GM12864 (cell line): ENCODE data around the gene ZFP14.

Experiments
- DNase-seq: peaks from one replicate; pipeline ENCODE4 v3.0.0-alpha.2; 2011; ENCODE audit warnings: low read depth
- H3K4me3 ChIP-seq: 2 replicates; pipeline ENCODE4 v1.5.1; 2011; ENCODE audit warnings: mild to moderate bottlenecking, low read depth, low read length, control low read depth
- TF ChIP-seq, protein P1 (sequence below): IDR thresholded peaks from 2 replicates; pipeline ENCODE4 v1.5.1; 2011; ENCODE audit warnings: low read depth, mild to moderate bottlenecking, moderate library complexity, low read length, control low read depth, inconsistent platforms; ENCODE audit errors: missing control alignments

ZFP14 gene

DNA sequence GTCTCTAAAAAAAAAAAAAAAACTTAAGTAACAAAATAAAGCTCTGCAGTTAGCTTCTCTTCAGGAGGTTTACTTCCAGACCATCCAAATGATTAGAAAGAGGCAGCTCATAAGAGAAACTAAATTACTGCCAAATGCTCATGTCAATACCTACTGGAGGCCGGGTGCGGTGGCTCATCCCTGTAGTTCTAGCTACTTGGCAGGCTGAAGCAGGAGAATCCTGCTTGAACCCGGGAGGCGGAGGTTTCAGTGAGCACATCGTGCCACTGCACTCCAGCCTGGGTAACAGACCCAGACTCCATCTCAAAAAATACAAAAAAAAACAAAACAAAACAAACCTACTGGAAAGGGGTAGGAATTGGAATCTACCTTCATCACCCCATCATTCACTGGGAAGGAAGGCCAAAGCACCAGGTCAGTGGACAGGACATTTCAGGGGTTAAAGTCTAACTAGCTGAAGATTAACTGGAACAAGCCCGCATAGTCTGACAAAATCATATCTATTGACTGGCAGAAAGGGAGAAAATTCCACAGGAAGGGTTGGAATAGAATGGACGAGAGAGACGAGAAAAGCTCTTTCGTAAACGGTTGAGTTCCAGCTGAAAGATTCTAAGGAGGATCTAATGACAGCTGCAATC lies 1.3 kb downstream of the ZFP14 start:
- peak overlapping the region; percentile 69; the same call in 1 of the 2 replicates for H3K4me3 ChIP-seq
- no peak for DNase-seq
- TF ChIP-seq, protein P1, sequence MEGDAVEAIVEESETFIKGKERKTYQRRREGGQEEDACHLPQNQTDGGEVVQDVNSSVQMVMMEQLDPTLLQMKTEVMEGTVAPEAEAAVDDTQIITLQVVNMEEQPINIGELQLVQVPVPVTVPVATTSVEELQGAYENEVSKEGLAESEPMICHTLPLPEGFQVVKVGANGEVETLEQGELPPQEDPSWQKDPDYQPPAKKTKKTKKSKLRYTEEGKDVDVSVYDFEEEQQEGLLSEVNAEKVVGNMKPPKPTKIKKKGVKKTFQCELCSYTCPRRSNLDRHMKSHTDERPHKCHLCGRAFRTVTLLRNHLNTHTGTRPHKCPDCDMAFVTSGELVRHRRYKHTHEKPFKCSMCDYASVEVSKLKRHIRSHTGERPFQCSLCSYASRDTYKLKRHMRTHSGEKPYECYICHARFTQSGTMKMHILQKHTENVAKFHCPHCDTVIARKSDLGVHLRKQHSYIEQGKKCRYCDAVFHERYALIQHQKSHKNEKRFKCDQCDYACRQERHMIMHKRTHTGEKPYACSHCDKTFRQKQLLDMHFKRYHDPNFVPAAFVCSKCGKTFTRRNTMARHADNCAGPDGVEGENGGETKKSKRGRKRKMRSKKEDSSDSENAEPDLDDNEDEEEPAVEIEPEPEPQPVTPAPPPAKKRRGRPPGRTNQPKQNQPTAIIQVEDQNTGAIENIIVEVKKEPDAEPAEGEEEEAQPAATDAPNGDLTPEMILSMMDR, result no peak

DNA sequence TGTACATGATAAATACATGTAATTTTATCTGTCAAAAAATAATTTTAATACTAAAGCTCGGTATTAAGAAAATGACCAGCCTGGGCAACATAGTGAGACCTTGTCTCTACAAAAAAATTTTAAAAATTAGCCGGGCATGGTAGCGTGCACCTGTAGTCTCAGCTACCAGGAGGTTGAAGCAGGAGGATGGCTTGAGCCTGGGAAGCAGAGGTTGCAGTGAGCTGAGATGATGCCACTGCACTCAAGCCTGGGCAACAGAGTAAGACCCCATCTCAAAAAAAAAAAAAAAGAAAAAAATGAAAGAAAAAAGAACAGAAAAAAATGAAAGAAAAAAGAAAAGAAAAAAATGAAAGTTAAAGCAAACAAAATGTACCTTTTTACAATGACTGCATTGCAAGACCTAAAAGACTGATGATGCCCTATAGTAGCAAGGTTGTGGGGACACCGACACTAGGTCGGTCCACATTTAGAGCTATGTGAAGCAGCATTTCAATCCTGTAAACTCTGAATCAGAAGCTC lies 5.3 kb downstream of the ZFP14 start:
- DNase-seq, result no peak
- TF ChIP-seq, protein P1, result no peak
- H3K4me3 ChIP-seq, result no peak overlapping the region

DNA sequence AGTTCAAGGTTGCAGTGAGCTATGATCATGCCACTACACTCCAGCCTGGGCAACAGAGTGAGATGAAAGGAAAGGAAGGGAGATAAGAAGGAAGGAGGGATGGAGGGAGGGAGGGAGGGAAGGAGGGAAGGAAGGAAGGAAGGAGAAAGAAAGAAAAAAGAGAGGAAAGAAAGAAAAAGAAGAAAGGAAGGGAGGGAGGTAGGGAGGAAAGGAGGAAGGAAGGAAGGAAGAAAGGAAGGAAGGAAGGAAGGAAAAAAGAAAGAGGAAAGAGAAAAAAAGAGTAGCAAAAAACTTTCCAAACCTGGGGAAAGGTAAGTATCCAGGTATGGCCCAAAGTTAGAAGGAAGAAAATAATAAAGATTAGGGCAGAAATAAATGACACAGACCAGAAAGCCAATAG lies 7.1 kb downstream of the ZFP14 start:
- TF ChIP-seq, protein P1, result no peak
- DNase-seq, result no peak
- no peak overlapping the region for H3K4me3 ChIP-seq

DNA sequence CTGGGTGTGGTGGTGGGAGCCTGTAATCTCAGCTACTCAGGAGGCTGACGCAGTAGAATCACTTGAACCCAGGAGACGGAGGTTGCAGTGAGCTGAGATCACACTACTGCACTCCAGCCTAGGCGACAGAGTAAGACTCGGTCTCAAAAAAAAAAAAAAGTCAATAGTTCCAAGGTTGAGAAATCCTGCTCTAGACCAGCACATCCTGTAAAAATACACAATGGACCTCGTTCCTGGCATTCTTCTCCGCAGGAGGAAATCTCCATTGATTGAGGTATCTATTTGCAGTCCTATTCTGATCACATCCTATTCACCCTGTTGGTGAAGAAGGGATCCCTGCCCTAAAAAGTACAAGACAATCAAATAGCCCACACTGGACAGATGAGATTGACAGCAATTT lies 15.2 kb downstream of the ZFP14 start:
- DNase-seq, result no peak
- H3K4me3 ChIP-seq, result no peak overlapping the region
- TF ChIP-seq, protein P1, result no peak

DNA sequence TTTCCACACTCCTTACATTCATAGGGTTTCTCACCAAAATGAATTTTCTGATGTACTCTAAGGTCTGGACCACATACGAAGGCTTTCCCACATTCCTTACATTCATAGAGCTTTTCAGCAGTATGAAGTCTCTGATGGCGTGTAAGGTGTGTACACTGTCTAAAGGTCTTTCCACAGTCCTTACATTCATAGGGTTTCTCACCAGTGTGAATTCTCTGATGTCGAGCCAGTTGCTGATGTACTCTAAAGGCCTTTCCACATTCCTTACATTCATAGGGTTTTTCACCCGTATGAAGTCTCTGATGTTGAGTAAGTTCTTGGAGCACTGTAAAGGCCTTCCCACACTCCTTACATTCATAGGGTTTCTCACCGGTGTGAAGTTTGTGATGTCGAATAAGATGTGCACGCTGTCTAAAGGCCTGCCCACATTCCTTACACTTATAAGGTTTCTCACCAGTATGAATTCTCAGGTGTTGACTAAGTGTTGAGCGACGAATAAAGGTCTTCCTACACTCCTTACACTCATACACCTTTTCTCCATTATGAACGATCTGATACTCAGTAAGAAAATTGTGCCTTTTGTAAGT lies 38.1 kb downstream of the ZFP14 start:
- DNase-seq, result no peak
- TF ChIP-seq, protein P1, result no peak
- no peak overlapping the region for H3K4me3 ChIP-seq

DNA sequence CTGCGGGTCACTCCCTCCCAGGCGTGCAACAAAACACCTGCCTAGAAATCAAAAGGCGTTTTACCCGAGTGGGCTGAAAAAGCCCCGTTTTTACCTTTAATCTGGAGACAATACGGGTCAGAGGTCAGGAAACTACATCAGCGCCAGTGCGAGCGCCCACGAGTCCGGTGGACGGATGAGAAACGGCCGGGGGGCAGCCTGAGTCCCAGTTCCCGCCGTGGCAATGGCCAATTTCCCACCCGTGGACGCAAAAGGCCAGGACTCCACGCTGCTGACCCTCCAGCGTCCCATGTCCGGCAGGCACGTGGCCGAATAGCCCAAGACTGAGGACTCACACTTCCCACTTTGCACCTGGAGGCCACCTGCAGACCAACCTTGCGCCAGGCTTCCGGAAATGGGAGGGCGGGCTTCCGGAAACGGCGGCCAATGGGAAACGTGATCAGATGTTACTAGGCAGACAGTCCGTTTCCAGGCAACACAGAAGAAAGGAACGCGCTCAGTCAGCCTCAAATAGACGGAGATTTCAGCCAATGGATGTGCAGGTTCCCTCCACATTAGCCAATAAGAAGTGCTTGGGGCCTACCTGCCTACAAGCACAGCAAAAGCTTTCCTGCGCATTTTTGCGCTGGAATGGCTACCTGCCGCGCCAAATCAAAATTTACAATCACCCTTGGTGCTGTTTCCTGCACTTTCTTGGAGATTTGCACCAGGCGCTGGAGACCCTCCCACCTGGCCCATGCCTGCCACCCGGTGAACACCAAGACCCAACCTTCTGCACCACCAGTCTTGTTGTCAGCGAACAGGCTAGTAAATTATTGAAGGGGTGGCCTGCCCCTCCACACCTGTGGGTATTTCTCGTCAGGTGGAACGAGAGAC lies 47.4 kb downstream of the ZFP14 start:
- peak overlapping the region; percentile 64 for H3K4me3 ChIP-seq
- DNase-seq, result peak; percentile 91
- TF ChIP-seq, protein P1, result no peak
